HCT116 (cell line): ENCODE data around the gene PAX8. TPM values are rescaled to one million over a fixed set of nuclear protein-coding genes. Genes with fewer than 3 reads are reported as not detected.

Source experiments
- ATAC-seq: fragments of 200-7000 bp; cut with Tn5 transposase; 2 replicates; pipeline ENCODE4 v1.9.1; 2020; ENCODE audit warnings: mild to moderate bottlenecking, moderate library complexity
- BruUV-seq: library from RNA; stranded (reverse); fragments of 400-500 nt; replicated peaks from 2 replicates; lab custom pipeline; 2021; lab: Mats Ljungman, UMichigan
- CTCF ChIA-PET: fragments of 300-600 bp; sonication (Branson Sonifier 250); formaldehyde crosslinking; loops from one replicate; lab custom pipeline; 2021; ENCODE audit warnings: antibody characterized with exemption; lab: Charles Lee
- POLR2A ChIA-PET: fragments of 300-600, 350-600 bp; sonication (Branson Sonifier 250); formaldehyde crosslinking; loops from one replicate; lab custom pipeline; 2021; ENCODE audit warnings: antibody characterized with exemption; lab: Charles Lee
- RAD21 ChIA-PET, 2 experiments: fragments of 300-600 bp; sonication (Branson Sonifier 250); formaldehyde crosslinking; loops; one replicate each; lab custom pipeline; 2023; ENCODE audit warnings: low total read pairs in 2 of 2; ENCODE audit not compliant: uncharacterized antibody in 2 of 2, unreplicated experiment in 2 of 2, low non-redundant PET in 1 of 2; lab: Charles Lee
- DNase-seq: peaks from one replicate; pipeline ENCODE4 v3.0.0-alpha.2; 2010; ENCODE audit warnings: low read depth, low spot score
- H2AFZ ChIP-seq: fragments of 200-600 bp; shearing (Covaris generic), sonication (generic); 2 replicates; pipeline ENCODE4 v1.6.1; 2017; ENCODE audit warnings: low read depth, mixed run types, mixed read lengths, antibody characterized with exemption, low read length; ENCODE audit not compliant: poor library complexity, severe bottlenecking
- H3K27ac ChIP-seq: 2 replicates; pipeline ENCODE4 v1.5.1; 2012; ENCODE audit warnings: low read depth, low read length
- H3K27me3 ChIP-seq: fragments of 200-600 bp; sonication (generic); 2 replicates; pipeline ENCODE4 v1.6.1; 2016; ENCODE audit warnings: mixed run types, low read length, mixed read lengths; ENCODE audit not compliant: insufficient read depth
- H3K36me3 ChIP-seq, 2 experiments: fragments of 200-500 bp in 1 of 2; fragments of 200-600 bp in 1 of 2; sonication (Bioruptor generic) in 1 of 2; sonication (generic) in 1 of 2; 2 replicates each; pipeline versions ENCODE4 v1.5.1 to v1.6.1; 2014 to 2016; ENCODE audit warnings: low read length in 2 of 2, inconsistent platforms in 1 of 2, mixed read lengths in 1 of 2, mixed run types in 1 of 2; ENCODE audit not compliant: insufficient read depth in 2 of 2, control insufficient read depth in 1 of 2
- H3K4me1 ChIP-seq, 2 experiments: fragments of 200-600 bp in 1 of 2; sonication (generic) in 1 of 2; 2 replicates each; pipeline versions ENCODE4 v1.5.1 to v1.6.1; 2012 to 2017; ENCODE audit warnings: low read length in 2 of 2, inconsistent platforms in 1 of 2, mild to moderate bottlenecking in 1 of 2, mixed read lengths in 1 of 2, mixed run types in 1 of 2, moderate library complexity in 1 of 2; ENCODE audit not compliant: insufficient read depth in 2 of 2, control insufficient read depth in 1 of 2
- H3K4me2 ChIP-seq: fragments of 200-600 bp; sonication (generic); 2 replicates; pipeline ENCODE4 v1.6.1; 2017; ENCODE audit warnings: mixed run types, low read length, mixed read lengths
- H3K4me3 ChIP-seq, 2 experiments: fragments of 200-600 bp in 1 of 2; sonication (generic) in 1 of 2; replicated peaks in 1 of 2; 2 replicates each; pipeline ENCODE4 v1.5.1; 2011 to 2016; ENCODE audit warnings: low read length in 2 of 2, control low read depth in 1 of 2, low read depth in 1 of 2, mild to moderate bottlenecking in 1 of 2, mixed read lengths in 1 of 2, mixed run types in 1 of 2
- H3K79me2 ChIP-seq: fragments of 200-600 bp; sonication (generic); 2 replicates; pipeline ENCODE4 v1.6.1; 2017; ENCODE audit warnings: mild to moderate bottlenecking, mixed run types, low read length, moderate library complexity, mixed read lengths; ENCODE audit not compliant: insufficient read depth
- H3K9ac ChIP-seq: fragments of 200-600 bp; sonication (generic); 2 replicates; pipeline ENCODE4 v1.6.1; 2016; ENCODE audit warnings: low read length, mixed read lengths
- H3K9me2 ChIP-seq: fragments of 200-600 bp; sonication (generic), shearing (Covaris generic); 2 replicates; pipeline ENCODE4 v1.6.1; 2017; ENCODE audit warnings: mixed run types, mild to moderate bottlenecking, moderate library complexity; ENCODE audit not compliant: insufficient read depth
- H3K9me3 ChIP-seq, 2 experiments: fragments of 200-500 bp in 1 of 2; fragments of 200-600 bp in 1 of 2; sonication (Bioruptor generic) in 1 of 2; sonication (generic) in 1 of 2; 2 replicates each; pipeline ENCODE4 v1.6.1; 2014 to 2017; ENCODE audit warnings: low read length in 2 of 2, mixed read lengths in 2 of 2, inconsistent platforms in 1 of 2, low read depth in 1 of 2, mild to moderate bottlenecking in 1 of 2, mixed run types in 1 of 2, moderate library complexity in 1 of 2; ENCODE audit not compliant: control insufficient read depth in 1 of 2, insufficient read depth in 1 of 2
- H4K20me1 ChIP-seq: fragments of 200-600 bp; sonication (generic), shearing (Covaris generic); 2 replicates; pipeline ENCODE4 v1.6.1; 2017; ENCODE audit warnings: mixed run types, mild to moderate bottlenecking, moderate library complexity; ENCODE audit not compliant: insufficient read depth
- EZH2phosphoT487 ChIP-seq: fragments of 200-600 bp; IDR thresholded peaks from 2 replicates; pipeline ENCODE4 v1.6.1; 2018; ENCODE audit warnings: antibody characterized with exemption, borderline replicate concordance
- POLR2A ChIP-seq: IDR thresholded peaks from 2 replicates; pipeline ENCODE4 v1.7.0; 2011; ENCODE audit warnings: borderline replicate concordance; ENCODE audit not compliant: insufficient read depth, insufficient read length; ENCODE audit errors: extremely low read depth
- RAD21 ChIP-seq: IDR thresholded peaks from 2 replicates; pipeline ENCODE4 v1.6.1; 2012; ENCODE audit warnings: low read depth, mild to moderate bottlenecking
- REST ChIP-seq: IDR thresholded peaks from 2 replicates; pipeline ENCODE4 v1.6.1; 2012; ENCODE audit warnings: low read depth
- TCF7L2 ChIP-seq: IDR thresholded peaks from 2 replicates; pipeline ENCODE4 v1.7.0; 2011; ENCODE audit warnings: borderline replicate concordance, inconsistent platforms; ENCODE audit not compliant: insufficient read depth, insufficient read length; ENCODE audit errors: extremely low read depth
- ZFX ChIP-seq: fragments of 450-650 bp; IDR thresholded peaks from 2 replicates; pipeline ENCODE4 v1.6.1; 2017
- ZNF274 ChIP-seq: fragments of 200-500 bp; sonication (Bioruptor generic); IDR thresholded peaks from 2 replicates; pipeline ENCODE4 v1.6.1; 2014; ENCODE audit warnings: mild to moderate bottlenecking, low read depth, low read length, inconsistent platforms
- intact Hi-C: fragments of 100-400 bp; cut with micrococcal nuclease; formaldehyde crosslinking; loops from 2 replicates; pipeline ENCODE4 v1.10.0; 2022
- total RNA-seq: library from RNA; stranded (reverse); gene quantifications from one replicate; pipeline ENCODE4 v1.2.1, GENCODE V29; 2021; ENCODE audit not compliant: unreplicated experiment

The PAX8 gene
- total RNA-seq, 1 experiment from 2014 or later: 4.4 TPM

DNA sequence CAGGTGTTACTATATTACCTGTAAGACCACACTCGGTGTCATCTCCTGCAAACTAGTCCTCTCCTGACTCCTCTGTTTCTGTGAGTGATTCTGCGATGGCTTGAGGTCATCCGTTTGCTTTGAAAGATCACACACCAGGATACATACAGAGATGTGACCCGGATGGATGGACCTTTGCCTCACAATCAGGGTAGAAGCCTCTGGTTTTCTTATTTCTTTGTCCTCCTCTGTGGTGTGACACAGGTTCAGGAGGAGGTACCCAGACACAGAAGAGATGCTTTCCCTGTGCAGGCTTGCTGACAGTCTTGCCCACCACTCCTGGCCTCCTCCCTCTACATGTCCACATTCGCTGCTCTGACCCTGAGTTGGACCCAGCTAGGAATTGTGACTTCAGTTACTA is 70.3 kb downstream of the PAX8 start:
- no TSS peak for BruUV-seq
- H3K27ac ChIP-seq: no peak overlapping the region
- H3K27me3 ChIP-seq: no peaks in the 10 kb centered on the region
- no peaks in the 10 kb centered on the region for H3K9me3 ChIP-seq
- intact Hi-C loops: no loop called here
- no peak for DNase-seq
- H3K79me2 ChIP-seq: no peaks in the 10 kb centered on the region
- H3K4me3 ChIP-seq: no peak overlapping the region
- ATAC-seq: no peak
- H3K9me2 ChIP-seq: no peaks in the 10 kb centered on the region
- H3K4me2 ChIP-seq: no peak overlapping the region
- H4K20me1 ChIP-seq: no peaks in the 10 kb centered on the region
- CTCF ChIA-PET: no interaction called here
- H3K4me1 ChIP-seq: peaks cover 23 to 34% of the 10 kb centered on the region in 2 experiments
- TF ChIP-seq POLR2A: no peak
- TF ChIP-seq EZH2phosphoT487: no peak
- no peak for TF ChIP-seq REST
- TF ChIP-seq TCF7L2: no peak
- TF ChIP-seq ZFX: no peak
- no peak for TF ChIP-seq ZNF274
- no peak for TF ChIP-seq RAD21
- H3K9ac ChIP-seq: no peak overlapping the region
- RAD21 ChIA-PET: no interaction called here
- no peak overlapping the region for H2AFZ ChIP-seq
- no peaks in the 10 kb centered on the region for H3K36me3 ChIP-seq
- POLR2A ChIA-PET: no interaction called here
